ENCODE measurements around the gene LRBA. TPM values are rescaled to one million over a fixed set of nuclear protein-coding genes. Genes with fewer than 3 reads are reported as not detected.

LRBA gene
- total RNA-seq, 3 donors from 2014 or later = 26.9 to 138 (median 93.7) TPM

DNA sequence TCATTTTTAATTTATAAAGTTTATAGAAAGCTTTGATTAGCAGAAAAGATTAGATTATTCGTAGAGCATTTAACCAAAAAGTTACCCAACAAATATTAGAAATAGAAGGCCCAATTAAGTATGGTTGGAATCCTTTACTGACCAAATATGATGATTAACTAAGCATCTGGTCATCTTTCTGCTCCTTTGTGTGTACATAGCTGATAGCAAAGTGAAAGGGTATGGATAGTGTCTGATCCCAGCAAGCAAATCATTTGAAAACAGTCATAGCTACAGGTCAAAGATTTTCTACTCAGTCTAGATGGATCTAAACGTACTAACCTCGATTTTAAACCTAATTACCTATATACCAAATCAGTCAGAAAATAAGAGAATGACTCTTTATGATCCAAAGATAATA is 440.4 kb downstream of the LRBA start:
- H3K9me3 ChIP-seq = peaks cover 0 to 2% of the 10 kb centered on the region in 2 donors
- H3K27ac ChIP-seq = no peak overlapping the region
- intact Hi-C loops (cut with DNase I; ENCODE audit: low total_unique reads) = no loop called here
- no peaks in the 10 kb centered on the region for H3K4me1 ChIP-seq
- no peaks in the 10 kb centered on the region for H3K36me3 ChIP-seq
- no peak for DNase-seq (ENCODE audit: low spot score in 2 of 2)
- H3K27me3 ChIP-seq = no peaks in the 10 kb centered on the region
- H3K4me3 ChIP-seq = no peak overlapping the region
- TF ChIP-seq POLR2A (IDR thresholded peaks at IDR 0.05) (no peak), POLR2AphosphoS5 (IDR thresholded peaks at IDR 0.05) (no peak)
- TF ChIP-seq, protein P1, sequence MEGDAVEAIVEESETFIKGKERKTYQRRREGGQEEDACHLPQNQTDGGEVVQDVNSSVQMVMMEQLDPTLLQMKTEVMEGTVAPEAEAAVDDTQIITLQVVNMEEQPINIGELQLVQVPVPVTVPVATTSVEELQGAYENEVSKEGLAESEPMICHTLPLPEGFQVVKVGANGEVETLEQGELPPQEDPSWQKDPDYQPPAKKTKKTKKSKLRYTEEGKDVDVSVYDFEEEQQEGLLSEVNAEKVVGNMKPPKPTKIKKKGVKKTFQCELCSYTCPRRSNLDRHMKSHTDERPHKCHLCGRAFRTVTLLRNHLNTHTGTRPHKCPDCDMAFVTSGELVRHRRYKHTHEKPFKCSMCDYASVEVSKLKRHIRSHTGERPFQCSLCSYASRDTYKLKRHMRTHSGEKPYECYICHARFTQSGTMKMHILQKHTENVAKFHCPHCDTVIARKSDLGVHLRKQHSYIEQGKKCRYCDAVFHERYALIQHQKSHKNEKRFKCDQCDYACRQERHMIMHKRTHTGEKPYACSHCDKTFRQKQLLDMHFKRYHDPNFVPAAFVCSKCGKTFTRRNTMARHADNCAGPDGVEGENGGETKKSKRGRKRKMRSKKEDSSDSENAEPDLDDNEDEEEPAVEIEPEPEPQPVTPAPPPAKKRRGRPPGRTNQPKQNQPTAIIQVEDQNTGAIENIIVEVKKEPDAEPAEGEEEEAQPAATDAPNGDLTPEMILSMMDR (IDR thresholded peaks at IDR 0.05) = no peak

DNA sequence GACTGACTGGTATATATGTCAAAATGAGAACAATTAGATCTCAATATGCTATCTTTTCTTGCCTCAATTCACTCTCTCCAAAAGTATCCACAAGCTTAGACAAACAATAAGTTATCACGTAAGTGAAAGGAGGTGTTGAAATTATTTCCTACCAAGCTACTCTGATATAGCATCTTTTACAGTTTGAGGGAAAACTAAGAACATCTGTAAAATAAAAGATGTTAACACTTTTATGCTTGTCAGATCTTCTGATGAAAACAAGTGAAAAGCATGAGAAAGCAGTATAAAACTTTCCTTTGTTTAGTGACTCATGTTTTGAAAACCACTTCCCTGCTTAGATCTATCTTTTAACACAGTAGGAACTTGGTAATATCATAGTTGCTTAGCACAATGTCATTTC is 441.6 kb downstream of the LRBA start:
- Histone ChIP-seq H3K4me1 (no peaks in the 10 kb centered on the region), H3K27ac (no peak overlapping the region), H3K36me3 (no peaks in the 10 kb centered on the region), H3K9me3 (no peaks in the 10 kb centered on the region), H3K27me3 (no peaks in the 10 kb centered on the region), H3K4me3 (no peak overlapping the region)
- TF ChIP-seq POLR2AphosphoS5 (IDR thresholded peaks at IDR 0.05) = no peak
- TF ChIP-seq POLR2A (IDR thresholded peaks at IDR 0.05) = no peak
- TF ChIP-seq, protein P1 (IDR thresholded peaks at IDR 0.05) = no peak
- intact Hi-C loops (cut with DNase I; ENCODE audit: low total_unique reads) = no loop called here
- no peak for DNase-seq (ENCODE audit: low spot score in 2 of 2)

DNA sequence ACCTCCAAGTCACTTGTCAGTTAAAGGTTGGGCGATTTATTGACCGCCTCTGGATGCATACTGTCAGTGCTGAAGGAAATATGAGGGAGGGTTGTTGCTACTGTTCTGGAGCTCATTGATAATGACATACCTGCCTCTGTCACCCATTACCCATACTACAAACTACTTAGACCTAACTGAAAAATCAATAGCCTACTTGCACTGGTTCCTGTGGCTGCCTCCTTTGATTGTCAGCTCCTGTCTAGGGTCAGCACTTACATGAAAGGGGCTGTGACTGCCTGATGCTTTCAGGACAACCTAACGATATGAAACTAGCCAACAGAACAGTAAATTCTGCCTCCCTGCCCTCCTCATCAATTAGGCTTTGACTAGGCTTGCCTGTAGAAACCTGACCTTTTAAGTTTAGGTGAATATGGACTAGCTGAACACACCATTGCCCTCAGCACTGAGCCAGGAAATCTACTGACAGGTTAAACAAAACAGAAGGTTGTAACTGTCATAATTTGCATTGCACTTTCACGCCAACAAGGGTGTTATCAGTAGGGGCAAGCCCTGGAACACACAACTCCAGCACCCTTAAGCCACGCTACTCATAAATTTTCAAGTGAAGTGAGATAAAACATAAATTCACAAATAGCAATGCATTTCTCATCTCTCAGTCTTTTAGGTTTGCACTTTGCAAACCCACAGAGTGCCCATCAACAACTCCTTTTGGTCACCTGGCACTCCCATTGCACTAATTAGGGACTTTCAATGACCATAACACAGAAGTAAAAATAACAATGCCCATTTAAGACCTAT is 442.2 kb downstream of the LRBA start:
- Histone ChIP-seq H3K36me3 (no peaks in the 10 kb centered on the region), H3K9me3 (no peaks in the 10 kb centered on the region), H3K4me3 (no peak overlapping the region), H3K27me3 (no peaks in the 10 kb centered on the region), H3K4me1 (no peaks in the 10 kb centered on the region), H3K27ac (no peak overlapping the region)
- TF ChIP-seq, protein P1 (IDR thresholded peaks at IDR 0.05) = no peak
- no peak for TF ChIP-seq POLR2A (IDR thresholded peaks at IDR 0.05)
- no peak for TF ChIP-seq POLR2AphosphoS5 (IDR thresholded peaks at IDR 0.05)
- no peak for DNase-seq (ENCODE audit: low spot score in 2 of 2)
- intact Hi-C loops (cut with DNase I; ENCODE audit: low total_unique reads) = no loop called here

DNA sequence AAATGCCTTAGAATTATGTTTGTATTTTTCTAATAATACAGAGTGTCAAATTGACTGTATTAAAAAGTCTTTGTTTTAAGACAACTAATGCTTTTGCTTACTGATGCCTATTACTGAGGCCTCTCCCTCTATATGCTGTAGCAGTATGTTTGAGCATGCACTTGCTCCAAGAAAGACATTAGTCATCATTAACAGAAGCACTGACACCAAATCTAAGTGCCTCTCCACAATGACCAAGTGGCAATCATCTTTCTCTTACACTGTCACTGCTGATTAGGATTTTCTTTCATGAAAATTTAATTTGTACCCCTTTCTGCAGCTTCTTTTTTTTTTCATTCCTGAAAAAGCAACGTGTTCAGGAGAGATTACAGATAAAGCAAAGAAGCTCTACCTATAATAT is 444.2 kb downstream of the LRBA start:
- intact Hi-C loops (cut with DNase I; ENCODE audit: low total_unique reads) = no loop called here
- no peaks in the 10 kb centered on the region for H3K36me3 ChIP-seq
- DNase-seq (ENCODE audit: low spot score in 2 of 2) = no peak
- no peak overlapping the region for H3K4me3 ChIP-seq
- no peak for TF ChIP-seq POLR2AphosphoS5 (IDR thresholded peaks at IDR 0.05)
- TF ChIP-seq POLR2A (IDR thresholded peaks at IDR 0.05) = no peak
- TF ChIP-seq, protein P1 (IDR thresholded peaks at IDR 0.05) = no peak
- no peaks in the 10 kb centered on the region for H3K27me3 ChIP-seq
- no peaks in the 10 kb centered on the region for H3K9me3 ChIP-seq
- no peak overlapping the region for H3K27ac ChIP-seq
- H3K4me1 ChIP-seq = no peaks in the 10 kb centered on the region

DNA sequence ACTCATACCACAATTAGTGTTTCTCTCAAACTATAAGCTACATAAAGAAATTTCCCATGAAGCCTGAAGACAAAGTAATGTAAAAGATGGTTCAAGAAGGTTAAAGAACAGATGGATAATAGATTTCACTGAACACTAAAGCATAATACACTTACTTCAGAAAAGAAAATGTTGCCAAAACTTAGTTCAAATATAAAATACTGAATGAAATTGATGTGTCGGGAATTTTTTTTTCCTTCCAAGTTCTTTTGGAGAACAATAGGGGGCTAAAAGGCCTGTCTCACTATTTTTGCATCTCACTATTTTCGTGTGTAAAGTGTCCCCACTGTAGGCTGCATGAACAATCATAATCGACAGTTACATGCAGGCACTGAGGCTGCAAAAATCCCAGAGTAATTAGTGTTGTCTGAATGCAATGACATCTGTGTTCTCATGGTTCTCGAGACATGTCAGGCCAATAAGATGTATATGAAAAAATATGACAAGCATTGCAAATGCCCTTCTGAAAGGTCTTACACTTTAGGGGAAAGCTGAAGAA is 445.0 kb downstream of the LRBA start:
- no peak overlapping the region for H3K27ac ChIP-seq
- intact Hi-C loops (cut with DNase I; ENCODE audit: low total_unique reads) = no loop called here

More for the DNA sequence above, 445.0 kb downstream of the LRBA start:
- no peaks in the 10 kb centered on the region for H3K36me3 ChIP-seq
- TF ChIP-seq, protein P1 (IDR thresholded peaks at IDR 0.05) = no peak
- no peak for TF ChIP-seq POLR2A (IDR thresholded peaks at IDR 0.05)
- TF ChIP-seq POLR2AphosphoS5 (IDR thresholded peaks at IDR 0.05) = no peak
- H3K27me3 ChIP-seq = no peaks in the 10 kb centered on the region
- H3K9me3 ChIP-seq = no peaks in the 10 kb centered on the region
- H3K4me3 ChIP-seq = no peak overlapping the region
- H3K4me1 ChIP-seq = no peaks in the 10 kb centered on the region
- DNase-seq (ENCODE audit: low spot score in 2 of 2) = no peak

All from breast epithelium (tissue), 4 donors.